Heart left ventricle (tissue), 13 donors: ENCODE measurements around the gene HBQ1.

Experiments used
- CTCF ChIP-seq, 12 donors: fragments of 200-600 bp; sonication (generic) in 4 of 12; IDR thresholded peaks; one replicate each; pipeline versions ENCODE4 v1.5.0 to v1.8.0; 2018 to 2022; ENCODE audit warnings: antibody characterized with exemption in 12 of 12, mild to moderate bottlenecking in 5 of 12
- POLR2A ChIP-seq, 2 donors: fragments of 450-650 bp; IDR thresholded peaks; one replicate each; pipeline ENCODE4 v1.6.1; 2017; ENCODE audit warnings: antibody characterized with exemption in 2 of 2, mild to moderate bottlenecking in 2 of 2, moderate library complexity in 2 of 2
- donor health status: ischemic (EF 13 %, LVEDD 7.1; RV severe dilation, severe dysfunction).
- donor health status: DM: no; HTN: yes; CAD: no.
- donor health status: DM: no; HTN: no; CAD: no.
- donor health status: ischemic (EF 25% LVEDD 6.9; RV normal size, moderate dysfunction).
- donor health status: ischemic (EF 25% LVEDD 5.7; RV mildly dilated, moderate dysfunction).
- donor health status: ischemic (EF 35%, LVEDD 5.7; RV mildly dilated, moderate dysfunction).
- donor health status: nonischemic (EF 11% LVEDD 7.7; RV severe dilation, severe dysfunction).
- donor health status: DM: yes; HTN: yes; CAD: no.
- donor health status: PGD.
- donor health status: ischemic (EF 29% LVEDD 5.4; RV normal size, mild dysfunction).
- donor health status: nonischemic (EF 23%, LVEDD 6.1; RV moderate dilation, normal function).

- no peak for TF ChIP-seq CTCF (IDR thresholded peaks at IDR 0.05)
- TF ChIP-seq POLR2A (IDR thresholded peaks at IDR 0.05) = no peak
Measured at GRCh38 chr16:220021-220420, 39.8 kb downstream of the HBQ1 start.
